GM20000 (cell line): Measurements from ENCODE around the gene KDM1A.

ENCODE experiments used
- DNase-seq: peaks from one replicate; pipeline ENCODE4 v3.0.0; 2012; ENCODE audit warnings: low spot score
- CTCF ChIP-seq: IDR thresholded peaks from 2 replicates; pipeline ENCODE4 v1.5.1; 2012; ENCODE audit warnings: mild to moderate bottlenecking, control low read depth; ENCODE audit errors: extremely low read depth, missing control alignments

KDM1A gene

GRCh38 chr1:23021834-23022233 lies 2.6 kb downstream of the KDM1A start:
- DNase-seq, result no peak
- TF ChIP-seq CTCF, result no peak

GRCh38 chr1:23023174-23023845 lies 4.0 kb downstream of the KDM1A start:
- DNase-seq, result no peak
- no peak for TF ChIP-seq CTCF

- TF ChIP-seq CTCF, result no peak
- no peak for DNase-seq
Measured at GRCh38 chr1:23026568-23026967, 7.3 kb downstream of the KDM1A start.

- TF ChIP-seq CTCF, result no peak
- DNase-seq, result no peak
Measured at GRCh38 chr1:23027352-23027907, 8.2 kb downstream of the KDM1A start.

GRCh38 chr1:23029337-23029736 lies 10.1 kb downstream of the KDM1A start:
- peak; percentile 24 for DNase-seq
- TF ChIP-seq CTCF, result no peak

- TF ChIP-seq CTCF, result no peak
- no peak for DNase-seq
Measured at GRCh38 chr1:23035823-23036452, 16.7 kb downstream of the KDM1A start.

- DNase-seq, result no peak
- no peak for TF ChIP-seq CTCF
Measured at GRCh38 chr1:23037081-23037740, 17.9 kb downstream of the KDM1A start.
